Measurements from ENCODE around the gene ULK1. TPM values are rescaled to one million over a fixed set of nuclear protein-coding genes. Genes with fewer than 3 reads are reported as not detected.

Gene ULK1
- total and polyA plus RNA-seq, 2 of the 13 experiments (the other 11 are each of a cell fraction or from before 2014, with no cell fraction given), result 2.8 to 10.1 TPM

GRCh38 chr12:131928711-131929580 lies 34.5 kb downstream of the ULK1 start, which contains the start of gene PUS1 (continued):
- TF ChIP-seq ZBTB10 (CRISPR knock-in tag; IDR thresholded peaks at IDR 0.05; ENCODE audit: borderline replicate concordance), result 0 out of 2 replicates have a peak, but pooled peaks have one; percentile 14
- TF ChIP-seq ZNF30 (CRISPR knock-in tag; IDR thresholded peaks at IDR 0.05), result no peak
- peak; percentile 36; the same call in 1 of the 2 replicates for TF ChIP-seq XBP1 (CRISPR knock-in tag; IDR thresholded peaks at IDR 0.05)
- no peak for TF ChIP-seq ZNF713 (CRISPR knock-in tag; IDR thresholded peaks at IDR 0.05)
- TF ChIP-seq ZBTB8A (CRISPR knock-in tag; IDR thresholded peaks at IDR 0.05; ENCODE audit: borderline replicate concordance, low read depth), result peak; percentile 47; the same call in 1 of the 2 replicates
- no peak for TF ChIP-seq U2AF2 (IDR thresholded peaks at IDR 0.05; ENCODE audit: low read depth, low read length)
- no peak for TF ChIP-seq ONECUT2 (CRISPR knock-in tag; IDR thresholded peaks at IDR 0.05)
- peak; percentile 47; the same call in 1 of the 2 replicates for TF ChIP-seq ZNF331 (CRISPR knock-in tag; IDR thresholded peaks at IDR 0.05)
- TF ChIP-seq AKAP8 (CRISPR knock-in tag; IDR thresholded peaks at IDR 0.05), result 0 out of 2 replicates have a peak, but pooled peaks have one; percentile 9
- TF ChIP-seq ZNF768 (CRISPR knock-in tag; IDR thresholded peaks at IDR 0.05), result peak; percentile 71; the same call in 1 of the 2 replicates
- peak; percentile 92 for TF ChIP-seq RBFOX2 (IDR thresholded peaks at IDR 0.05; ENCODE audit: low read depth, low read length)
- no peak for TF ChIP-seq KIAA2018 (CRISPR knock-in tag; IDR thresholded peaks at IDR 0.05; ENCODE audit: borderline replicate concordance)
- TF ChIP-seq PITX1 (CRISPR knock-in tag; IDR thresholded peaks at IDR 0.05), result peak; percentile 77
- TF ChIP-seq MIXL1 (CRISPR knock-in tag; IDR thresholded peaks at IDR 0.05), result peak; percentile 91
- 0 out of 2 replicates have a peak, but pooled peaks have one; percentile 13 for TF ChIP-seq CREB3 (CRISPR knock-in tag; IDR thresholded peaks at IDR 0.05)
- TF ChIP-seq NFATC3 (CRISPR knock-in tag; IDR thresholded peaks at IDR 0.05), result 0 out of 2 replicates have a peak, but pooled peaks have one; percentile 52
- TF ChIP-seq HIVEP1 (CRISPR knock-in tag; IDR thresholded peaks at IDR 0.05), result peak; percentile 85; the same call in 1 of the 2 replicates

Measured in HepG2 (cell line).